Spleen (tissue), 7 donors: ENCODE measurements around the gene EYS.

Experiments
- CTCF ChIP-seq, 11 experiments: fragments of 200-600 bp in 7 of 11; fragments of 450-650 bp in 4 of 11; sonication (generic) in 4 of 11; IDR thresholded peaks in 8 of 11; conservative IDR thresholded peaks in 3 of 11; 1 replicate in 7 of 11; 2 replicates in 4 of 11; pipeline versions ENCODE4 v1.4.0 to v1.8.0; 2016 to 2021; ENCODE audit warnings: antibody characterized with exemption in 11 of 11, inconsistent platforms in 4 of 11, mild to moderate bottlenecking in 1 of 11
- POLR2A ChIP-seq, 3 donors: fragments of 450-650 bp; IDR thresholded peaks; one replicate each; pipeline ENCODE4 v1.5.1; 2017; ENCODE audit warnings: antibody characterized with exemption in 3 of 3, mild to moderate bottlenecking in 1 of 3
- POLR2AphosphoS5 ChIP-seq, 3 donors: sonication (generic); formaldehyde crosslinking; IDR thresholded peaks; one replicate each; pipeline ENCODE4 v1.5.1; 2017; ENCODE audit warnings: antibody characterized with exemption in 3 of 3
- donor health status: DM: no; HTN: no; CAD: no; lungs with moderate emphysema.
- donor health status: DM: no; HTN: no; CAD: no.
- donor health status: DM: no; HTN: no; CAD: no.

- TF ChIP-seq CTCF (IDR thresholded peaks at IDR 0.05 in 8 of 11, conservative IDR thresholded peaks at IDR 0.05 in 3 of 11) (no peak), POLR2A (IDR thresholded peaks at IDR 0.05) (no peak), POLR2AphosphoS5 (IDR thresholded peaks at IDR 0.05) (no peak)
These were observed 625.3 kb downstream of the EYS start for GRCh38 chr6:65081756-65082155.
